ENCODE measurements around the gene EXOSC5. TPM values are rescaled to one million over a fixed set of nuclear protein-coding genes. Genes with fewer than 3 reads are reported as not detected.

EXOSC5 gene
- total and polyA plus RNA-seq, 2 donors (not counting 1 experiment from before 2014, with no cell fraction given), result 14.1 to 41.4 TPM

- Histone ChIP-seq H3K4me3 (ENCODE audit: control extremely low read depth in 1 of 5, extremely low read depth in 1 of 5, insufficient read depth in 1 of 5, low read depth in 2 of 5, low read length in 4 of 5) (no peak overlapping the region), H3K27ac (ENCODE audit: low read length in 2 of 2) (no peak overlapping the region), H3K4me1 (ENCODE audit: control insufficient read depth in 2 of 2, insufficient read depth in 2 of 2, low read length in 2 of 2) (peaks cover 22 to 42% of the 10 kb centered on the region in 2 donors), H3K79me2 (ENCODE audit: control insufficient read depth, insufficient read depth, low read length) (peaks cover 85% of the 10 kb centered on the region), H3K36me3 (replicated peaks in 1 of 2; ENCODE audit: control extremely low read depth in 1 of 2, control insufficient read depth in 1 of 2, extremely low read depth in 1 of 2, insufficient read depth in 2 of 2, low read length in 1 of 2) (peaks cover 14 to 64% of the 10 kb centered on the region in 2 experiments), H3K27me3 (replicated peaks in 1 of 4; ENCODE audit: control extremely low read depth in 1 of 4, control insufficient read depth in 3 of 4, insufficient read depth in 4 of 4, low read length in 3 of 4) (no peaks in the 10 kb centered on the region), H4K20me1 (ENCODE audit: control insufficient read depth, insufficient read depth, low read length, poor library complexity, severe bottlenecking) (peaks cover 64% of the 10 kb centered on the region), H3K4me2 (replicated peaks; ENCODE audit: low read depth, low read length, poor library complexity, severe bottlenecking) (no peak overlapping the region), H2AFZ (ENCODE audit: insufficient read depth, low read depth, low read length, poor library complexity, severe bottlenecking) (no peak overlapping the region), H3K9me3 (ENCODE audit: control extremely low read depth in 1 of 3, control insufficient read depth in 2 of 3, insufficient read depth in 1 of 3, low read length in 2 of 3) (no peaks in the 10 kb centered on the region), H3K9ac (ENCODE audit: low read length) (no peak overlapping the region)
- ATAC-seq (ENCODE audit: low read depth), result no peak
- 100% methylated on average over 4 of the region's 5 CpGs for WGBS (ENCODE audit: insufficient coverage)
- ChIA-PET POLR2A (interaction anchor here (0.7 kb wide), 1 partner anchor 11 kb away, joined by 4 read pairs; no protein-coding TSS in a partner anchor), CTCF (interaction anchor here (2.5 kb wide), 1 partner anchor 11 kb away, joined by 7 read pairs; no protein-coding TSS in a partner anchor)
- TF ChIP-seq, protein P1, sequence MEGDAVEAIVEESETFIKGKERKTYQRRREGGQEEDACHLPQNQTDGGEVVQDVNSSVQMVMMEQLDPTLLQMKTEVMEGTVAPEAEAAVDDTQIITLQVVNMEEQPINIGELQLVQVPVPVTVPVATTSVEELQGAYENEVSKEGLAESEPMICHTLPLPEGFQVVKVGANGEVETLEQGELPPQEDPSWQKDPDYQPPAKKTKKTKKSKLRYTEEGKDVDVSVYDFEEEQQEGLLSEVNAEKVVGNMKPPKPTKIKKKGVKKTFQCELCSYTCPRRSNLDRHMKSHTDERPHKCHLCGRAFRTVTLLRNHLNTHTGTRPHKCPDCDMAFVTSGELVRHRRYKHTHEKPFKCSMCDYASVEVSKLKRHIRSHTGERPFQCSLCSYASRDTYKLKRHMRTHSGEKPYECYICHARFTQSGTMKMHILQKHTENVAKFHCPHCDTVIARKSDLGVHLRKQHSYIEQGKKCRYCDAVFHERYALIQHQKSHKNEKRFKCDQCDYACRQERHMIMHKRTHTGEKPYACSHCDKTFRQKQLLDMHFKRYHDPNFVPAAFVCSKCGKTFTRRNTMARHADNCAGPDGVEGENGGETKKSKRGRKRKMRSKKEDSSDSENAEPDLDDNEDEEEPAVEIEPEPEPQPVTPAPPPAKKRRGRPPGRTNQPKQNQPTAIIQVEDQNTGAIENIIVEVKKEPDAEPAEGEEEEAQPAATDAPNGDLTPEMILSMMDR (IDR thresholded peaks at IDR 0.05), result no peak
- no peak for TF ChIP-seq EZH2 (IDR thresholded peaks at IDR 0.05; ENCODE audit: borderline replicate concordance, insufficient read depth, low read depth, low read length, poor library complexity, severe bottlenecking)
- H3K9me3 Mint-ChIP-seq (ENCODE audit: insufficient read depth), result no peaks in the 10 kb centered on the region
- H3K27ac Mint-ChIP-seq, result no peak overlapping the region
- H3K27me3 Mint-ChIP-seq, result no peaks in the 10 kb centered on the region
- DNase-seq, result no peak
- H3K4me3 Mint-ChIP-seq, result no peak overlapping the region
- H3K4me1 Mint-ChIP-seq, result peaks cover 42% of the 10 kb centered on the region
- intact Hi-C loops (cut with micrococcal nuclease), result no loop called here
Observed at GRCh38 chr19:41339936-41340335, 57.2 kb downstream of the EXOSC5 start.

Small RNA genes lying within 50 kb of the gene (small RNA-seq; reads per million reads assigned to genes)
- gene RF00017 (ENCODE audit: insufficient read length, low read depth, low replicate concordance), result not detected

Other genes with a start within 250 kb of the EXOSC5 start
- not detected in 2 replicates for gene CYP2S1, start 204.1 kb downstream of the EXOSC5 start, total RNA-seq
- gene CYP2S1, start 204.1 kb downstream of the EXOSC5 start, polyA plus RNA-seq, result 0.09 and 0.12 TPM in 2 replicates
- not detected in 2 replicates for gene AXL, start 178.1 kb downstream of the EXOSC5 start, total RNA-seq
- not detected in 2 replicates for gene AXL, start 178.1 kb downstream of the EXOSC5 start, polyA plus RNA-seq
- gene HNRNPUL1, start 133.0 kb downstream of the EXOSC5 start, total RNA-seq, result 273 and 274 TPM in 2 replicates
- gene HNRNPUL1, start 133.0 kb downstream of the EXOSC5 start, polyA plus RNA-seq, result 47.2 and 60.7 TPM in 2 replicates
- gene CCDC97, start 87.2 kb downstream of the EXOSC5 start, total RNA-seq, result 68.3 and 78.3 TPM in 2 replicates
- 9.9 and 16.3 TPM in 2 replicates for gene CCDC97, start 87.2 kb downstream of the EXOSC5 start, polyA plus RNA-seq
- 120 TPM in 2 replicates for gene TGFB1, start 43.4 kb downstream of the EXOSC5 start, total RNA-seq
- gene TGFB1, start 43.4 kb downstream of the EXOSC5 start, polyA plus RNA-seq, result 107 and 109 TPM in 2 replicates
- 17.5 and 17.8 TPM in 2 replicates for gene B9D2, start 33.2 kb downstream of the EXOSC5 start, total RNA-seq
- 9.9 and 19.4 TPM in 2 replicates for gene B9D2, start 33.2 kb downstream of the EXOSC5 start, polyA plus RNA-seq
- 7.1 and 11.8 TPM in 2 replicates for gene TMEM91, start 20.8 kb downstream of the EXOSC5 start, total RNA-seq
- 6.3 and 8.0 TPM in 2 replicates for gene TMEM91, start 20.8 kb downstream of the EXOSC5 start, polyA plus RNA-seq
- 20.6 and 25.2 TPM in 2 replicates for gene BCKDHA, start 459 bp upstream of the EXOSC5 start, total RNA-seq
- gene BCKDHA, start 459 bp upstream of the EXOSC5 start, polyA plus RNA-seq, result 24.2 and 39.7 TPM in 2 replicates
- 0.22 and 0.27 TPM in 2 replicates for gene B3GNT8, start 30.0 kb upstream of the EXOSC5 start, total RNA-seq
- 0.06 TPM in 1 of 2 replicates, not detected in the other for gene B3GNT8, start 30.0 kb upstream of the EXOSC5 start, polyA plus RNA-seq
- 31.6 and 31.8 TPM in 2 replicates for gene DMAC2, start 42.6 kb upstream of the EXOSC5 start, total RNA-seq
- 32.7 and 41.7 TPM in 2 replicates for gene DMAC2, start 42.6 kb upstream of the EXOSC5 start, polyA plus RNA-seq
- not detected in 2 replicates for gene ERICH4, start 45.8 kb upstream of the EXOSC5 start, total RNA-seq
- gene ERICH4, start 45.8 kb upstream of the EXOSC5 start, polyA plus RNA-seq, result not detected in 2 replicates
- gene CEACAM21, start 178.8 kb upstream of the EXOSC5 start, total RNA-seq, result 18.9 and 19.3 TPM in 2 replicates
- gene CEACAM21, start 178.8 kb upstream of the EXOSC5 start, polyA plus RNA-seq, result 18.7 and 27.3 TPM in 2 replicates
- gene CEACAM4, start 229.7 kb upstream of the EXOSC5 start, total RNA-seq, result not detected in 2 replicates
- gene CEACAM4, start 229.7 kb upstream of the EXOSC5 start, polyA plus RNA-seq, result 0.34 TPM in 1 of 2 replicates, not detected in the other